Heart left ventricle (tissue), 13 donors: ENCODE data around the gene SEC14L5.

Source experiments
- POLR2A ChIP-seq, 2 donors: fragments of 450-650 bp; IDR thresholded peaks; one replicate each; pipeline ENCODE4 v1.6.1; 2017; ENCODE audit warnings: antibody characterized with exemption in 2 of 2, mild to moderate bottlenecking in 2 of 2, moderate library complexity in 2 of 2
- TF ChIP-seq, protein P1 (sequence below), 12 donors: fragments of 200-600 bp; sonication (generic) in 4 of 12; IDR thresholded peaks; one replicate each; pipeline versions ENCODE4 v1.5.0 to v1.8.0; 2018 to 2022; ENCODE audit warnings: antibody characterized with exemption in 12 of 12, mild to moderate bottlenecking in 5 of 12
- donor health status: ischemic (EF 13 %, LVEDD 7.1; RV severe dilation, severe dysfunction).
- donor health status: DM: no; HTN: yes; CAD: no.
- donor health status: DM: no; HTN: no; CAD: no.
- donor health status: ischemic (EF 25% LVEDD 6.9; RV normal size, moderate dysfunction).
- donor health status: ischemic (EF 25% LVEDD 5.7; RV mildly dilated, moderate dysfunction).
- donor health status: ischemic (EF 35%, LVEDD 5.7; RV mildly dilated, moderate dysfunction).
- donor health status: nonischemic (EF 11% LVEDD 7.7; RV severe dilation, severe dysfunction).
- donor health status: DM: yes; HTN: yes; CAD: no.
- donor health status: PGD.
- donor health status: ischemic (EF 29% LVEDD 5.4; RV normal size, mild dysfunction).
- donor health status: nonischemic (EF 23%, LVEDD 6.1; RV moderate dilation, normal function).

GRCh38 chr16:4980691-4981090 lies 22.6 kb downstream of the SEC14L5 start:
- TF ChIP-seq, protein P1, sequence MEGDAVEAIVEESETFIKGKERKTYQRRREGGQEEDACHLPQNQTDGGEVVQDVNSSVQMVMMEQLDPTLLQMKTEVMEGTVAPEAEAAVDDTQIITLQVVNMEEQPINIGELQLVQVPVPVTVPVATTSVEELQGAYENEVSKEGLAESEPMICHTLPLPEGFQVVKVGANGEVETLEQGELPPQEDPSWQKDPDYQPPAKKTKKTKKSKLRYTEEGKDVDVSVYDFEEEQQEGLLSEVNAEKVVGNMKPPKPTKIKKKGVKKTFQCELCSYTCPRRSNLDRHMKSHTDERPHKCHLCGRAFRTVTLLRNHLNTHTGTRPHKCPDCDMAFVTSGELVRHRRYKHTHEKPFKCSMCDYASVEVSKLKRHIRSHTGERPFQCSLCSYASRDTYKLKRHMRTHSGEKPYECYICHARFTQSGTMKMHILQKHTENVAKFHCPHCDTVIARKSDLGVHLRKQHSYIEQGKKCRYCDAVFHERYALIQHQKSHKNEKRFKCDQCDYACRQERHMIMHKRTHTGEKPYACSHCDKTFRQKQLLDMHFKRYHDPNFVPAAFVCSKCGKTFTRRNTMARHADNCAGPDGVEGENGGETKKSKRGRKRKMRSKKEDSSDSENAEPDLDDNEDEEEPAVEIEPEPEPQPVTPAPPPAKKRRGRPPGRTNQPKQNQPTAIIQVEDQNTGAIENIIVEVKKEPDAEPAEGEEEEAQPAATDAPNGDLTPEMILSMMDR (IDR thresholded peaks at IDR 0.05): no peak
- no peak for TF ChIP-seq POLR2A (IDR thresholded peaks at IDR 0.05)
